Measurements from ENCODE around the gene CAPN5. TPM values are rescaled to one million over a fixed set of nuclear protein-coding genes. Genes with fewer than 3 reads are reported as not detected.

Gene CAPN5
- total and polyA plus RNA-seq, 2 of the 8 experiments (the other 6 are each of a cell fraction or from before 2014, with no cell fraction given), result 21.5 to 22.4 TPM

DNA sequence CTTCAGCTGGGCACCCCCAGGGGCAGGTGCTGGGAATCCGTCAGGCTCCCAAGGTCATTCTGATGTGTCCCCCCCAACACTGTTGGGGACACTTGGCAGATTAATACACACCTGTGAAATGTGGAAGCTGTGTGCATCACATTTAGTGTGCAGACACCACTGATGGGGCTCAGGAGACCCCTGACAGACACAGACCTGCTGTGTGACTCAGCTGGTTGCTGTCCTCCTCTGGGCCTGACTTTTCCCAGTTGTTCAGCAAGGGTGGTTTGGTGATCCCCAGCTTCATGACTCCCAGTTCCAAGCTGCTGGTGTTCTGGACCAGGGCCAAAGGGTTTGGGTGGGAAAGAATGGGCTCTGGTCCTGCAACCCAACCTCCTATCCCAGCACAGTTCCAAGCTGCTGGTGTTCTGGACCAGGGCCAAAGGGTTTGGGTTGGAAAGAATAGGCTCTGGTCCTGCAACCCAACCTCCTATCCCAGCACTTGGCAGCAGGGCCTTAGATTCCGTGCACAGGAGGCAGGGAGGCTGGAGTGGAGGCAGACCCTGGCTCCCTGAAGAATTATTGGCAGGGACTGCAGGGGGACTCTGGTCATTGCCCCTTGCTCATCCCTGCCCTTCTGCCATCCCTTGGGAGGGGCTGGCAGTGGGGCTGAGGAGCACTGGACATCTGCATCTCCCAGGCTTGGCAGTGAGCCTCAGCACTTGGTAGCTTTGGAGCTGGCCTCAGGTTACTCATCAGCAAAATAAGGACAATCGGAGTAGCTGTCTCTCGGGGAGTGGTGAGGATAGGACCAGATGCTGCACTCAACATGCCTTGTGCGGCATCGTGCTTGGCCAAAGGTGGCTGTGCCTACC lies 27.4 kb downstream of the CAPN5 start:
- Histone ChIP-seq H3K27ac (ENCODE audit: low read depth, low read length) (no peak overlapping the region), H3K4me2 (ENCODE audit: insufficient read depth in 1 of 2, low read depth in 2 of 2, low read length in 2 of 2) (no peak overlapping the region), H2AFZ (ENCODE audit: low read length) (no peak overlapping the region), H2BK120ac (replicated peaks; ENCODE audit: low read depth, low read length) (no peak overlapping the region), H2BK20ac (ENCODE audit: low read length) (no peak overlapping the region), H3K23me2 (ENCODE audit: low read depth, low read length) (no peaks in the 10 kb centered on the region), H3K4me3 (ENCODE audit: extremely low read depth in 1 of 4, insufficient read depth in 2 of 4, low read depth in 3 of 4, low read length in 4 of 4) (no peak overlapping the region), H3K9ac (replicated peaks in 1 of 4; ENCODE audit: extremely low read depth in 1 of 4, low read depth in 3 of 4, low read length in 3 of 4) (no peak overlapping the region; a peak in 1 of 7 replicates), H4K91ac (replicated peaks; ENCODE audit: insufficient read length, low read length) (no peak overlapping the region), H2BK5ac (ENCODE audit: low read depth, low read length) (no peak overlapping the region), H2AK5ac (ENCODE audit: low read depth, low read length) (no peak overlapping the region), H3K79me1 (ENCODE audit: low read depth, low read length) (no peaks in the 10 kb centered on the region), H3K23ac (ENCODE audit: insufficient read length) (no peak overlapping the region), H3K18ac (ENCODE audit: extremely low read depth, low read length) (no peak overlapping the region), H3K27me3 (replicated peaks in 1 of 4; ENCODE audit: control insufficient read depth in 3 of 4, extremely low read depth in 1 of 4, insufficient read depth in 3 of 4, low read length in 3 of 4) (no peaks in the 10 kb centered on the region), H3K9me3 (ENCODE audit: insufficient read depth in 2 of 2, low read depth in 1 of 2, low read length in 1 of 2) (no peaks in the 10 kb centered on the region), H3K79me2 (ENCODE audit: control insufficient read depth in 1 of 2, insufficient read depth in 2 of 2, low read length in 2 of 2) (no peaks in the 10 kb centered on the region), H4K8ac (ENCODE audit: extremely low read depth, insufficient read depth, low read length) (no peak overlapping the region), H2BK15ac (ENCODE audit: low read length) (no peak overlapping the region), H2BK12ac (ENCODE audit: low read depth, low read length) (no peak overlapping the region), H3K4me1 (replicated peaks in 1 of 4; ENCODE audit: control insufficient read depth in 3 of 4, insufficient read depth in 4 of 4, low read length in 3 of 4) (peaks cover 0 to 6% (median 2%) of the 10 kb centered on the region in 4 experiments; a peak in 3 of 7 replicates), H3K36me3 (ENCODE audit: control insufficient read depth in 2 of 4, insufficient read depth in 4 of 4, low read length in 3 of 4) (no peaks in the 10 kb centered on the region), H4K5ac (ENCODE audit: insufficient read length, low read depth, low read length) (no peak overlapping the region), H4K20me1 (replicated peaks in 1 of 2; ENCODE audit: control insufficient read depth in 1 of 2, insufficient read depth in 2 of 2, low read length in 2 of 2) (peaks cover 0 to 4% of the 10 kb centered on the region in 2 experiments), H3K14ac (ENCODE audit: insufficient read length) (no peak overlapping the region), H3K4ac (replicated peaks; ENCODE audit: insufficient read length, low read depth, low read length) (no peak overlapping the region), H3K56ac (replicated peaks; ENCODE audit: insufficient read length, low read depth, low read length) (no peak overlapping the region)
- POLR2A ChIA-PET (ENCODE audit: partially characterized antibody), result no interaction called here
- DNase-seq (ENCODE audit: low read depth in 1 of 2, low spot score in 2 of 2) (no peak), FAIRE-seq (no peak)
- WGBS, 2 experiments (ENCODE audit: extremely low coverage in 1 of 2, insufficient coverage in 1 of 2, insufficient read length in 1 of 2, insufficient replicate concordance in 2 of 2, low coverage in 1 of 2, low lambda C conversion rate in 2 of 2, missing lambda C conversion rate in 1 of 2), result 86% methylated on average over 6 of the region's 6 CpGs; no CpG with 5 or more reads in 1 of the 2 experiments
- CTCF ChIA-PET (ENCODE audit: partially characterized antibody), result interaction anchor here (1.0 to 11.6 kb wide), 11 partner anchors 7 to 1578 kb away, joined by 3 to 297 read pairs (median 6); partner anchors contain the start of genes CAPN5, MYO7A and OMP
- TF ChIP-seq POU5F1 (IDR thresholded peaks at IDR 0.05; ENCODE audit: low read depth, low read length), result no peak
- no peak for TF ChIP-seq POLR2A (IDR thresholded peaks at IDR 0.05; ENCODE audit: control extremely low read depth in 1 of 2, low read depth in 2 of 2, low read length in 2 of 2)
- TF ChIP-seq TAF7 (optimal IDR thresholded peaks at IDR 0.05; ENCODE audit: borderline replicate concordance, low read depth, low read length), result no peak
- TF ChIP-seq ATF3 (IDR thresholded peaks at IDR 0.05; ENCODE audit: insufficient read depth, low read depth, low read length), result no peak
